GM12873 (cell line): ENCODE results near the gene CBX2.

Source experiments
- TF ChIP-seq, protein P1 (sequence below): IDR thresholded peaks from 2 replicates; pipeline ENCODE4 v1.5.1; 2012; ENCODE audit warnings: low read depth, mild to moderate bottlenecking, moderate library complexity, low read length, control low read depth; ENCODE audit not compliant: insufficient read depth; ENCODE audit errors: missing control alignments

Gene CBX2

DNA sequence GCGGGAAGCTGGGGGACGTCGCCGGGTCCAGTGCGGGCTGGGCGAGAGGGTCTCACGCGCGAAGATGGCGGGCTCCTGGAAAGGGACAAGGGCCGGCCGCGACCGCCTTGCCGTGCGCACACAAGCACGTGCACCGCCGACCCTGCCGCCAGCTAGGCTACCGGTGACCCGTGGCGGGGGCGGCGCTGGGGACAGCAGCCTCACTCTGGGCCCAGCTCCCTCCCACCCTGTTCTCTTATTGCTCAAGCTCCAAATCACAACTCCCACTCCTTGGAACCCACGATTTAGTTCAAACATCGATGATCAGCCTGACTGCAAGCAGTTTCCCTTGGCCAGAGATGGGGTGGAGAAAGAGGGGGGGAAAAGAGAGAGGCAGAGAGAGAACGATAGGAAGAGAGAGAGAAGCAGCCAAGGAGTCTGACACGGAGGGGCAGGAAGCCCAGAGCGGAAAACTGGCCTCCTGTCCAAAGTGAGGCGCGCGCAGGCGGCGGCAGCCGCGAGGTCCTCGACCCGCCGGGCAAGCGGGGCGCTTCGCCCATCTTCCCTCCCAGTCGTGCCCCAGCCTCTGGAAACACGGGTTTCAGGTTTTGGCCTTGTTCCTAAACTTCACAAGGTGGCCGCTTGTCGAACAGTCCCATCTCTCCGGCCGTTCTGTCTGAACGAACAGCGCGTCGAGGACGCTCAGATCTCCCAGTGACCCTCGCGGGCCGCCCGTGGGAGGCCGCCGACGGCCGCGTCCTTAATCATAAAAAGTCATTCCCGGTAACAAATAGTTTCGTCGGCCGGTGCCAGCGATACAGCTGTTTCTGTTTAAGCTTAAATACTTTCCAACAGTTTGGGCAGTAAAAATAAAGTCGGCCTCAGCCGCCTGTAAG, 20.6 kb downstream of the CBX2 start:
- TF ChIP-seq, protein P1, sequence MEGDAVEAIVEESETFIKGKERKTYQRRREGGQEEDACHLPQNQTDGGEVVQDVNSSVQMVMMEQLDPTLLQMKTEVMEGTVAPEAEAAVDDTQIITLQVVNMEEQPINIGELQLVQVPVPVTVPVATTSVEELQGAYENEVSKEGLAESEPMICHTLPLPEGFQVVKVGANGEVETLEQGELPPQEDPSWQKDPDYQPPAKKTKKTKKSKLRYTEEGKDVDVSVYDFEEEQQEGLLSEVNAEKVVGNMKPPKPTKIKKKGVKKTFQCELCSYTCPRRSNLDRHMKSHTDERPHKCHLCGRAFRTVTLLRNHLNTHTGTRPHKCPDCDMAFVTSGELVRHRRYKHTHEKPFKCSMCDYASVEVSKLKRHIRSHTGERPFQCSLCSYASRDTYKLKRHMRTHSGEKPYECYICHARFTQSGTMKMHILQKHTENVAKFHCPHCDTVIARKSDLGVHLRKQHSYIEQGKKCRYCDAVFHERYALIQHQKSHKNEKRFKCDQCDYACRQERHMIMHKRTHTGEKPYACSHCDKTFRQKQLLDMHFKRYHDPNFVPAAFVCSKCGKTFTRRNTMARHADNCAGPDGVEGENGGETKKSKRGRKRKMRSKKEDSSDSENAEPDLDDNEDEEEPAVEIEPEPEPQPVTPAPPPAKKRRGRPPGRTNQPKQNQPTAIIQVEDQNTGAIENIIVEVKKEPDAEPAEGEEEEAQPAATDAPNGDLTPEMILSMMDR, result no peak

DNA sequence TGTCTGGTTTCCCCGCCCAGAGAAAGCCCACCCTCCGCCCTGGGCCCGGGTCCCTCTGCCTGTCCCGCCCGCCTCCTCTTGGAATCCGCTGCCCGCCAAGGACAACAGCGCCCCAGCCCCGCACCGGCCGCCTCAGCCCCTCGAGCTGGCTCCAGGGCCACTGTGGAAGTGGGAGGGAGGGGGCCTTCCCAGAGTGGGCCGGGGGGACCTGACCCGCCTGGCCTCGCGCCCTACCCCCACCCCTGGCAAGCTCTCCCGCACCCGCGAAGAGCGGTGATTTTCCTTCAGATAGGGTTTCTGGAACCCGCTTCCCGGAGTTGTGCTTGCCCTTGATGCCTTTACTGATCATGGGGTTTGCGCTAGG, 21.2 kb downstream of the CBX2 start:
- TF ChIP-seq, protein P1, result no peak

DNA sequence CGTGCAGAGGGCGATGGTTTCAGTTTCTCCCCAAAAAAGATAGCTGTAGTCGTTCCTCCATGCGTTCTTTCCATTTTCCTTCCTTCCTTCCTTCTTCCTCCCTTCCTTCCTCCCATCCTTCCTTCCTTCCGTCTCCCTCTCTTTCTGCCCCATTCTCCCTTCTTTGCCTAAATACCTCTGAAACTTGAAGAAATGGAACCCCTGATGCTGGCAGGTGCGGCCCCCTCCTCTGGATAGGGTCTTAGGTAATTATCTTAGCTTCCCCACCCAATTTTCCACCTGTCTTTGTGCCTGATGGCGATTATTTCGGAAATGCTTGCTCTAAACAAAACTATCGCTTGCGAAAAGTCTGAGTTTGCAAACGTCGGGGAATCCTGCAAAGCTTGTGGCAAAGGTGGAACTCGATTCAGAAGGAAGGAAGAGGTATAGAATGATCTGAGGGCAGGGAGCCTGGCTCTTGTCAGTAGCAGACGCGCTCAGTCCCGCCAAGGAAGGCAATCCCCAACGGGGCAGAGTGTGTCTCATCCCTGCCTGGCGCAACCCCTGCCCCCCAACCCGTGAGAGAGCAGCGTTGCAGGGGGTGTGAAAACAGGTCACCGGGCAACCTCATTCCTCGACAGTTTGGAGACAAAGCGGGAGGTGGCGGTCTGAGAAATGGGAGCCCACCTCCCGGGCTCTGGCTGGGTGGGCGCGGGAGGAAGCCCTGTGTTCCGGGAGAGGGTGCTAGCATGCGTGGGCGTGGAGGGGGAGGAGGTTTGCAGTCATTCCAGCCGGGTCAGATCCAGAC, 21.8 kb downstream of the CBX2 start:
- TF ChIP-seq, protein P1, result no peak

DNA sequence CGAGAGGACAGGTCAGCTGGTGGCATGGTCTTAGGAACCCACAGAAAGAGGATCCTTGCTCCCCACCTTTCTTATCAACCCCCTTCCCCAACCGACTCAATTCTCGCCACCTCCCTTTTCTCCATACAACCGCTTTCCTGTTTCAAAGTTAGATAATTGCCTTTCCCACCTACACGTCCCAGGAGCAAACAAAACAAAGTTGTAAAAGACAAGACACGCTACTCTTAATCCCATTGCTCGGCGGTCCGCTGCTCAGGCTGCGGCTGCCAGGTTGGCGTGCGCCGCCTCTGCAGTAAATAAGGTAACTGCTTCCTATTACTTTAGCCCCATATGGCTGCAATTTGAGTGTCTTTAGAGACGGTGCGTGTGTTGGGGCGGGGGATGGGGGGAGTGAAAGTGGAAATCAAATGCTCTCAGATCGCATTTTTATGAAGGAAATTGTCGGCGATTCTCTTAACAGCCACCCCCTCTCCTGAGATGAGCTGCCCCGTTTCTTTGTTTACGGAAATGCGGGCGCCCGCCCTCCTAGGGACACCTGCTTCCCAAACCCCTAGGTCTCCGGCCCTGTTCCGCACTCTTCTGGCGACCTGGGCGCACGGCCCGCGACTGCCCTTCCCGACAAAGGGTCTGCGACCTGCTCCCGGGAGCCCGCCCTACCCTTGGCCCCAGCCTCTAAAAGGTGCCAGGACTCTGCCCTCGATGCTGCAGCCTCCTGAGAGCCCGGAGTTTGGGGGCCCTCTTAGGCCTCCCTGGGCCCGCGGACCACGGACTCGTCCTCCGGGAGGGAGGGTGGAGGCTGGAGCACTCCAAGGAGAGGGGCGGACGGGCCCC, 22.6 kb downstream of the CBX2 start:
- TF ChIP-seq, protein P1, result no peak

DNA sequence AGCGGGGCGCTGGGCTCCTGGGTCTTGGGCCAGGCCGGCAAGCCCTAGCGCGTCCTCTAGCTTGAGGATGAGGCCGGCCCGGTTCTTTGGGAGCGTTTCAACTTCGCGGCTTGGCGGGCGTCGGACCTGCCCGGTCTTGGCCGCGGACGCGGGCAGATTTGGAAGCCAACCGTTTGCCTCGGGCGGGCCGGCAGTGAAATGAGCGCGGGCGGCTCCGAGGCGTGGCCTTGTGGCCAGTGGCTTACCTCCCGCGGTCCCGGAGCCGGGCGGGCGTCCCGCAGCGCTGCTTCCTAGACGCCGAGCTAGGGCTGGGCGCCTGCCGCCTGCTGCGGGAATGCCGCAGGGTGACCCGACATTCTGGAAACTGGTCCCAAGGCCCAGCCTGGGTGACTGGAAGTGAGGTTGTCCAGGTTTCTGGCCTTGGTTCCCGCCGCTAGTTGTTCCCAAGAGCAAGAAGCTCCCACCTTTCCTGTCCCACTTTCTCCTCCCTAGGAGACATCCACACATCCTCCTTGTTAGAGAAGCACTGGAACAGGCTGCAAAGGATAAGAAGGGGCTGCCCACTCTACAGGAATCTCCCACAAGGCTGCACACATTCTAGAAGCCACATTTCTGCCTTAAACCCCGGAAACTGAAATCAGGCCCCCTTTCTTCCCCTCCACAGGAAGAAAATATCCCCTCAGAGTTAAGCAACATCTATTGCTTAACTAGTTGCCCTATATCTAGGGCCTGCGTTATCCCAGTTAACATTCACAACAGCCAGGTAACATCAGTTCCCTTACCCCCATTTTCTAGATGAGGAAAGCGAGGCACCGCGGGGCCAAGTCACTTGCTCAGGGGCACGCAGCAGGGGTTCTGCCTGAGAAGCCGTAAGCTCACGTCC, 23.4 kb downstream of the CBX2 start:
- TF ChIP-seq, protein P1, result no peak

DNA sequence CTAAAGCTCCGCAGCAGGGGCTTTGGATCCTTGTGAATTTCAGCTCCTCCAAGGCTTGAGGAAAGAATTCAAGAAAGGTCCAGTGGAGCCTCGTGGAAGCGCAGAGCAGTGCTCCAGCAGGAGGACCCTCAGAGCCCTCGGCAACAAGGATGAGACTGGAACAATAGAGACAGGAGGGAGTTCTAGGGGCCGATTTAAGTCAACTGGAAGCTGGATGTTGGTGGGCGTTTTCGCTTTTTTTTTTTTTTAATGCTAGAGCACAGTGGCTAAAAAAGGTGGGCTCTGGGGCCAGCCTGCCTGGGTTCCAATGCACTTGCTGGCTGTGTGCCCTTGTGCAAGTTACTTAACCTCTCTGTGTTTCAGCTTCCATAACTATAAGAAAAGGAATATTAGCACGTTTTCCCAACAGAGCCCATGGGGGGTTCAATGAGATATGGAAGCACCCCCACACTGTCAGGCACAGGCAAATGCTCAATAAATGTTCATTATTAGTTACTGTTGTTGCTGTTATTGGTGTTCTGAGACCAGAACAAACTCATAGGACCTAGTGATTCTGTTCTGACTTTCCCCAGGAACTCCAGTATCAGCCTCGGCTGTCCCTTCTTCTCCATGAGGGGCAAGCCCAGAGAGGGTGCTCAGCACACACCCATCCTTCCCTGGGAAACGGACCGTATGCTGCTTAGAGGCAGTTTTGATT, 24.2 kb downstream of the CBX2 start:
- TF ChIP-seq, protein P1, result no peak
